Duodenal mucosa (tissue), 2 donors: Measurements from ENCODE around the gene CEP63.
"Not testable (repeated sequence)": the region's sequence is repeated elsewhere in the genome, so short reads cannot be mapped to it uniquely, and the experiment has no call there.

Source experiments
- H3K27ac ChIP-seq: one replicate; pipeline ENCODE4 v1.7.0; 2013; ENCODE audit warnings: low read depth, low read length
- H3K27me3 ChIP-seq, 2 donors: one replicate each; pipeline ENCODE4 v1.7.0; 2013; ENCODE audit warnings: low read length in 2 of 2, control low read depth in 1 of 2; ENCODE audit not compliant: insufficient read depth in 2 of 2, control insufficient read depth in 1 of 2
- H3K36me3 ChIP-seq, 2 donors: one replicate each; pipeline ENCODE4 v1.7.0; 2013; ENCODE audit warnings: low read length in 2 of 2, control low read depth in 1 of 2; ENCODE audit not compliant: insufficient read depth in 2 of 2, control insufficient read depth in 1 of 2
- H3K4me1 ChIP-seq, 2 donors: one replicate each; pipeline ENCODE4 v1.7.0; 2013; ENCODE audit warnings: low read length in 2 of 2, control low read depth in 1 of 2; ENCODE audit not compliant: insufficient read depth in 2 of 2, control insufficient read depth in 1 of 2
- H3K4me3 ChIP-seq, 2 donors: one replicate each; pipeline ENCODE4 v1.7.0; 2013; ENCODE audit warnings: low read length in 2 of 2, low read depth in 1 of 2
- H3K9ac ChIP-seq, 2 donors: one replicate each; pipeline ENCODE4 v1.7.0; 2013; ENCODE audit warnings: low read length in 2 of 2, low read depth in 1 of 2
- H3K9me3 ChIP-seq, 2 donors: one replicate each; pipeline ENCODE4 v1.7.0; 2013; ENCODE audit warnings: low read length in 2 of 2, control low read depth in 1 of 2; ENCODE audit not compliant: control insufficient read depth in 1 of 2

Gene CEP63

DNA sequence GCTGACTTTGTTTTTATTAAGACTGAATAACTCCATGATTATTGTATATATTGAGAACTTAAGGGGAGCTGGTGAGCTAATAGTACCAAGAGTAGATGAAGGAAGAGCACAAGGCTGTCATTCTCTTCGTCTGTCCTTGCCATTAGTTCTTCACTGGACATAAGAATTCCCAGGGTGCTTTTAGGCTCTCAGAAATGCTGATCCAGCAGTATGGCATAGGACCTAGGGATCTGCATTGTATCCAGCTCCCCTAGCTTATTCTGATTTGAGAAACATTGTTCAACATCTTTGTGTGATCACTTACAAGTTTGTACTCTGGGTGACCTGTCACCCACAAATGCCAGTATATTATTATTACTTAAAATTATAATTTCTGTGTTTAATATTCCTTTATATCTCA lies 47.6 kb downstream of the CEP63 start:
- no peak overlapping the region for H3K9ac ChIP-seq
- no peak overlapping the region for H3K27ac ChIP-seq
- no peak overlapping the region for H3K4me3 ChIP-seq
- no peaks in the 10 kb centered on the region for H3K4me1 ChIP-seq
- peaks cover 11 to 16% of the 10 kb centered on the region in 2 donors for H3K36me3 ChIP-seq
- no peaks in the 10 kb centered on the region for H3K27me3 ChIP-seq
- H3K9me3 ChIP-seq = no peaks in the 10 kb centered on the region

DNA sequence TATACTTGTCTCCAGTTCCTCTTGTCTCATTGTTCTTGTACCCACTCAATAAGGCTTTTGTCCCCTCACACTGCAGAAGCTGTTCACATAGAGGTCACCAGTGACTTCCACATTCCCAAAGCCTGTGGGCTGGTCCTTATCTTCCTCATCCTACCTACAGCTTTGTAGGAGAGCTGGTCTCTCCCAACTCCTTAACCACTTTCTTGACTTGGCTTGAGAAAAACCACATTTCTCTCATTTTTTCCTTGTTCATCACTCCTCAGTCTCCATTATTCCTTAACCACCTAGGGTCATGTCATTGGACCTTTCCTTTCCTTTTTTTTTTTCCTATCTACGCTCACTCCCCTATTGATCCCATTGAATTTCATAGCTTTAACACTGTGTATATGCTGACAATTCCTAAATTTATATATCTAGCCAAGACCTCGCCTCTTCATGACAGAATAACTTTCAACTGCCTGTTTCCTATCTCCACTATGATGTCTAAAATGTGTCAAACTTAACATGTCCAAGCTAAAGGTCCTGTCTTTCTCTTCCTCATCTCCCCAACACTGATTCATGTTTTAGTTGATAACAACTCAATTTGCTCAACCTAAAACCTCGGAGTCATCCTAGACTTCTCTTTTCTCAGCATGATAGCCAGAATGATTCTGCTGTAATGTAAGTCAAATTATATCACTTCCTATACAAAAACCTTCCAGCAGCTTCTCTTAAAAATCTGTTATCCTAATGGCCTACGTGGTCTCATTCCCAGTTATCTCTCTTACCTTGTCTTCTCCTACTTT lies 49.5 kb downstream of the CEP63 start:
- Histone ChIP-seq H3K27me3 (no peaks in the 10 kb centered on the region), H3K27ac (no peak overlapping the region), H3K4me1 (no peaks in the 10 kb centered on the region), H3K9ac (no peak overlapping the region), H3K36me3 (peaks cover 11 to 16% of the 10 kb centered on the region in 2 donors), H3K9me3 (no peaks in the 10 kb centered on the region), H3K4me3 (no peak overlapping the region)

- Histone ChIP-seq H3K27ac (no peak overlapping the region), H3K9me3 (no peaks in the 10 kb centered on the region), H3K9ac (no peak overlapping the region), H3K36me3 (peaks cover 11 to 16% of the 10 kb centered on the region in 2 donors), H3K4me3 (no peak overlapping the region), H3K27me3 (no peaks in the 10 kb centered on the region), H3K4me1 (no peaks in the 10 kb centered on the region)
Measured at GRCh38 chr3:134536781-134537180, 50.9 kb downstream of the CEP63 start.

GRCh38 chr3:134542287-134542958 lies 56.6 kb downstream of the CEP63 start:
- H3K4me1 ChIP-seq = no peaks in the 10 kb centered on the region
- no peak overlapping the region for H3K4me3 ChIP-seq
- H3K27ac ChIP-seq = no peak overlapping the region
- H3K36me3 ChIP-seq = peaks cover 14 to 18% of the 10 kb centered on the region in 2 donors
- H3K9me3 ChIP-seq = no peaks in the 10 kb centered on the region
- H3K9ac ChIP-seq = no peak overlapping the region
- no peaks in the 10 kb centered on the region for H3K27me3 ChIP-seq

GRCh38 chr3:134543113-134543512 lies 57.3 kb downstream of the CEP63 start:
- Histone ChIP-seq H3K36me3 (peaks cover 10 to 18% of the 10 kb centered on the region in 2 donors), H3K9ac (no peak overlapping the region), H3K4me1 (no peaks in the 10 kb centered on the region), H3K27ac (no peak overlapping the region), H3K27me3 (no peaks in the 10 kb centered on the region), H3K9me3 (no peaks in the 10 kb centered on the region), H3K4me3 (no peak overlapping the region)

- Histone ChIP-seq H3K4me1 (no peaks in the 10 kb centered on the region), H3K4me3 (no peak overlapping the region), H3K36me3 (peaks cover 10 to 25% of the 10 kb centered on the region in 2 donors), H3K9ac (no peak overlapping the region), H3K27me3 (no peaks in the 10 kb centered on the region), H3K27ac (no peak overlapping the region), H3K9me3 (no peaks in the 10 kb centered on the region)
Measured at GRCh38 chr3:134544316-134544715, 58.5 kb downstream of the CEP63 start.

DNA sequence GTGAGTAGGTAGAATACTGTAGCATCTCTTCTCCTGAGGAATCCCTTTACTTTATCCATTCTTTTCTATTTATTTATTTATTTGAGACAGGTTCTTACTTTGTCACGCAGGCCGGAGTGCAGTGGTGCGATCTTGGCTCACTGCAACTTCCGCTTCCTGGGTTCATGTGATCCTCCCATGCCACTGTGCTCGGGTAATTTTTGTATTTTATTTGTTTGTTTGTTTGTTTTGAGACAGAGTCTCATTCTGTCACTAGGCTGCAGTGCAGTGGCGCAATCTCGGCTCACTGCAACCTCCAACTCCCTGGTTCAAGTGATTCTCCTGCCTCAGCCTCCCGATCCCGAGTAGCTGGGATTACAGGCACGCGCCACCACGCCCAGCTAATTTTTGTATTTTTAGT lies 58.9 kb downstream of the CEP63 start:
- H3K27me3 ChIP-seq, H3K4me3 ChIP-seq, H3K4me1 ChIP-seq, H3K27ac ChIP-seq, H3K9ac ChIP-seq, H3K9me3 ChIP-seq: not testable (repeated sequence)
- H3K36me3 ChIP-seq = peaks cover 10 to 28% of the 10 kb centered on the region in 2 donors

GRCh38 chr3:134545818-134546217 lies 60.0 kb downstream of the CEP63 start:
- Histone ChIP-seq H3K36me3 (peaks cover 15 to 38% of the 10 kb centered on the region in 2 donors), H3K27ac (no peak overlapping the region), H3K9ac (no peak overlapping the region)

GRCh38 chr3:134552784-134553183 lies 66.9 kb downstream of the CEP63 start:
- Histone ChIP-seq H3K9me3 (no peaks in the 10 kb centered on the region), H3K27me3 (no peaks in the 10 kb centered on the region), H3K4me1 (no peaks in the 10 kb centered on the region), H3K27ac (no peak overlapping the region), H3K9ac (no peak overlapping the region), H3K4me3 (no peak overlapping the region), H3K36me3 (peaks cover 11 to 43% of the 10 kb centered on the region in 2 donors)

More at GRCh38 chr3:134545818-134546217, 60.0 kb downstream of the CEP63 start:
- H3K4me3 ChIP-seq = no peak overlapping the region
- no peaks in the 10 kb centered on the region for H3K27me3 ChIP-seq
- H3K9me3 ChIP-seq = no peaks in the 10 kb centered on the region
- H3K4me1 ChIP-seq = no peaks in the 10 kb centered on the region

DNA sequence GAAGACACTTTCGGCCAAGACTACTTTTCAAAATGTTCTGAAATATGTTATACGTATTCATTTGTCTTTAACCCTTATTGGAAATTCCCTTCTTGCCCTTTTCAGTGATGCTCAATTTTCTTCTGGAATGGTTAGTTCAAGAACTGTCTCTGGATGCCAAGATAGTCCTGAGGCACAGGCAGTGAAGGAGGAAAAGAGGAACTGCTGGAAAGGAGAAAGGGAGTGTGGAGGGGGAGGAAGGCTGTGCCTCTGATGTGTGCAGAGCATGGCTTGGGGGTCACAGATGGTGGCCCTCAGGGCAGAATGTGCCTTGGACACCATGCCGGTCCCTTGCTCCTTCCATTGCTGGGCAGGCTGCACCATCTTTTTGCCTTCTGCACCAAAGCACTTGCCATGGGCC lies 73.7 kb downstream of the CEP63 start:
- no peaks in the 10 kb centered on the region for H3K27me3 ChIP-seq
- H3K4me3 ChIP-seq = no peak overlapping the region
- H3K4me1 ChIP-seq = peaks cover 0 to 4% of the 10 kb centered on the region in 2 donors
- no peaks in the 10 kb centered on the region for H3K9me3 ChIP-seq
- H3K27ac ChIP-seq = no peak overlapping the region
- peaks cover 0 to 24% of the 10 kb centered on the region in 2 donors for H3K36me3 ChIP-seq
- H3K9ac ChIP-seq = no peak overlapping the region
